Effector CD4-positive, alpha-beta T cell (primary cell): Measurements from ENCODE around the gene PARD6B.
"Not testable (repeated sequence)": the region's sequence is repeated elsewhere in the genome, so short reads cannot be mapped to it uniquely, and the experiment has no call there.

Experiments
- DNase-seq: peaks from one replicate; pipeline ENCODE4 v3.0.0-alpha.2; 2020

The PARD6B gene

DNA sequence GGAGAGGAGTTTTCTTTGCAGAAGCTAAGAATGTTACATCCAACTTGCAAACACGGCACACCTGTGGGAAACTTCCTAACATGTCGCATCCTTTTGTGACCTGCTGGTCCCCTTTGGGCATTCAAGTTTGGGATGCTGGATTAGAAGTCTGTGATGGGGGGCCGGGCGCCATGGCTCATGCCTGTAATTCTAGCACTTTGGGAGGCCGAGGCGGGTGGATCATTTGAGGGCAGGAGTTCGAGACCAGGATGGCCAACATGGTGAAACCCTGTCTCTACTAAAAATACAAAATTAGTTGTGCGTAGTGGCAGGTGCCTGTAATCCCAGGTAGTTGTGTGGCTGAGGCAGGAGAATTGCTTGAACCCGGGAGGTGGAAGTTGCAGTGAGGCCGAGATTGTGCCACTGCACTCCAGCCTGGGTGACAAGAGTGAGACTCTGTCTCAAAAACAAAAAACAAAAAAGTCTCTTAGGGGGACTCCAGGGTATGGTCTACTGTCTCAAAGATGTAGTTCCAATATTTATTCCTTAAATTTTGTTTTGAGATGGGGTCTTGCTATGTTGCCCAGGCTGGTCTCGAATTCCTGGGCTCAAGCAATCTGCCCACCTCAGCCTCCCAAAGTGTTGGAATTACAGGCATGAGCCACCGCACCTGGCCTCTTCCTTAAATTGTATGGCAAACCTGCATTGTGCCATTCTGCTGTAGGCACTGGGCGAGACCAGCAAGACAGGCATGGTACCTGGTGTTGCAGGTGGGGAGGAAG, 69.8 kb downstream of the PARD6B start:
- DNase-seq = not testable (repeated sequence)

DNA sequence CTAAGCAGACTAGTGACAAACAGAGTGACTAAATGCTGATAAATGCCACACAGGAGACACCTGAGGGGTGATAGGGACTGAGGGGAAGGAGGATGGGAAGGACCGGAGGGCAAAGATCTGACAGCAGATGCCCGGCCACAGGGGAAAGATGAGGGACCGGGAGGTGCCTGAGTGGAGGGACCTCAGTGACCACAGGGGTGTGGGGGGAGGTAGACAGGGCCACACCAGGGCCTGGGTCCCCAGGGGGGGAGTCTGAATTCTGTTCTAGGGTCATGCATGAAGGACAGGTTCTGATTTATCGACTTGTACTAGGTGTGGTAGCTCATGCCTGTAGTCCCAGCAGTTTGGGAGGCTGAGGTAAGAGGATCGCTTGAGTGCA, 70.4 kb downstream of the PARD6B start:
- no peak for DNase-seq

GRCh38 chr20:50802289-50802688, 70.9 kb downstream of the PARD6B start:
- DNase-seq = no peak

DNA sequence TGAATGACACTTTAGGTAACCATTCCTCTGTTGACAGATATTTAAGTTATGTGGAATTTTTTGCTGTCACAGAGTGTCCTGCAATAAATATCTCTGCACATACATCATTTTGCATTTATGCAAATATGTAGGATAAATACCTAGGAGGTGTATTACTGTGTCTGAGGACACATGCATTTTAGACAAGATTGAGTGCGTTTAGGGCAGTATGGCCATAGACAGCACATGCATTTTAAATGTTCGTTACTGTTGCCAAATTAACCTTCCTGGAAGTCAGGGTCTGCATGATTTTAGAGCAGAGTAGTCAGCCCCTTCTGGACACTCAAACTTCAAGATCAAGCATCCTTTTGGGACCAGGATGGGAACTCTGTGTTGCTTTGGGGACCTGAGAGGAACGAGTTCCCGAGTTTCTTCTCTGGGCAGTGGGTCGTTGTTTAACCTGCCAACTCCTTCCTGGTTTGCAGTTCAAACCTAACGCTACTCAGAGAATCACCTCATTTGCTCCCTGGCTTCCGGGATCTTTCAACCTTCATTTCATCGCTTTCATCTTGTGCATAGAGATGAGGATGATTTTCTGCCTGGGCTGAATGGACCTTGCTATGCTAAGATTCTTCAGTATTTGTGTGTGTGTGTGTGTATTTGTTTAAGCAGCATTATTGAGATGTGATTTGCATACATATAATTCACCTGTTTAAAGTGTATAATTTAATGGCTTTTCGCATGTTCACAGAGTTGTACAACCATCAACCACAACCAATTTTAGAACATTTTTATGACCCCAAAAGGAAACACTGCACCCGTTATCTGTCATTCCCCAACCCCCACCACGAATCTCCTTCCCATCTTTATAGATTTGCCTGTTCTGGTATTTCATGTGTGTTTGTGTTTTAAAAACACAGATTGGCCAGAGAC, 73.3 kb downstream of the PARD6B start:
- DNase-seq = no peak

- DNase-seq = no peak
Measured at GRCh38 chr20:50805349-50805684, 73.9 kb downstream of the PARD6B start.

GRCh38 chr20:50806126-50806768, 74.9 kb downstream of the PARD6B start:
- DNase-seq = no peak
